ENCODE results near the gene PAX7.

GRCh38 chr1:18666317-18666920, 35.8 kb downstream of the PAX7 start:
- TF ChIP-seq CTCF (IDR thresholded peaks at IDR 0.05) (no peak), POLR2A (IDR thresholded peaks at IDR 0.05) (no peak)

Data from body of pancreas (tissue), 4 donors.